ENCODE results near the gene MAP2K4.

Gene MAP2K4

DNA sequence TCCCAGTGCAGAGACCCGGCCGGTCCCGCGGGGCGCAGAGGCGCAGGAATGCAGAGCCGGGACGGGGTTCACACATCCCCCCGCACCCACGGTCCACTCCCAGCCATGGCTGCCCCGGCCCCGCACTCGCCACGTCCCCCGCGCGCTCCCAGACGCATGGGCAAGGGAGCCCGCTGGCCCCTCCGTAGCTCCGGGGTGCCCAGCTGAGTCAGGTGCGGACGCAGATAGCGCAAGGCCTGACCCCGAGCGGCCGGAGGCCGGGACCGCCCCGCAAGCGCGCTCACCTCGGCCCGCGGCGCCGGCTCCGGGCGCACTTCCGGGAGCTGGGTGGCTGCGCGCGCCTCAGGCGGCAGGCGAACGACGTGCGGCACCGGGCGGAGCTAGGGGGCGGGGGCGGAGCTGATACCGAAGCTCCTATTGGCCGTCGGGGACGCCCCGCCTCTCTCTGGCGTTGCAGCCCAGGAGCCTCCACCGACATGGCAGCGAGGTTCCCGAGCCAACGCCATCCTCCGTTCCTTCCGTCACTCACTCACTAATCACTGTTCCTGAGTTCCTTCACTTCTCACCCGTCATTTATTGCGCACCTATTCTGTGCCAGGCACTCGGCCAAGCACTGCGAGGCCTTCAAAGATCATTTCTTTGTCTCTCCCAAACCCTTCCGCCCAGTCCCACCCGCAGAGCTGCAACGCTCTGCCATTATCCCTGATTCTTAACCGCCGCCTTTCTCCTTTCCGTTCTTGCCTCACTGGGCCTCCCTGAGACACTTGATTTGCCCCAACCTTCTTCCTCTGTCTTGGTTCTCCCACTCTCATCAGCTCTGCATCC, 23.3 kb upstream of the MAP2K4 start, which contains the start of gene ZNF18:
TSS of gene ZNF18 (minus strand) at position 329 of the 825 bp plus-strand sequence. CDS start 4,646 bp downstream, outside the sequence.
- H3K4me1 ChIP-seq (ENCODE audit: control insufficient read depth, insufficient read depth, low read length), result no peaks in the 10 kb centered on the region; the same call in 1 of the 2 replicates
- H3K9me3 ChIP-seq (ENCODE audit: control insufficient read depth, insufficient read depth, low read depth, low read length), result no peaks in the 10 kb centered on the region
- H3K4me3 ChIP-seq (ENCODE audit: low read depth, low read length), result peak within 1 kb of the TSS; percentile 94
- H3K27ac ChIP-seq (ENCODE audit: extremely low read depth, low read depth, low read length), result peak within 1 kb of the TSS; percentile 81
- ChIA-PET POLR2A (interaction anchor here (0.5 to 3.4 kb wide), 32 partner anchors 9 to 1021 kb away, joined by 3 to 70 read pairs (median 6); partner anchors contain the start of genes ELAC2 and MAP2K4), CTCF (interaction anchor here (1.3 to 2.2 kb wide), 2 partner anchors 11 to 62 kb away, joined by 4 to 9 read pairs; no protein-coding TSS in a partner anchor)
- H3K36me3 ChIP-seq (ENCODE audit: control insufficient read depth in 2 of 2, insufficient read depth in 1 of 2, low read length in 2 of 2), result peaks cover 3% of the 10 kb centered on the region in 2 experiments; a peak in 2 of 3 replicates
- TF ChIP-seq ZNF324 (tag by site-specific recombination; IDR thresholded peaks at IDR 0.05) (no peak), ZFP69B (tag by site-specific recombination; IDR thresholded peaks at IDR 0.05) (0 out of 2 replicates have a peak, but pooled peaks have one; percentile 36), ZNF350 (tag by site-specific recombination; IDR thresholded peaks at IDR 0.05) (no peak), ZNF140 (tag by site-specific recombination; IDR thresholded peaks at IDR 0.05) (no peak), ZFHX2 (tag by site-specific recombination; conservative IDR thresholded peaks at IDR 0.05) (0 out of 2 replicates have a peak, but pooled peaks have one; percentile 19), ZNF433 (tag by site-specific recombination; IDR thresholded peaks at IDR 0.05; ENCODE audit: low read depth) (no peak), ZNF223 (tag by site-specific recombination; IDR thresholded peaks at IDR 0.05) (no peak), FEZF1 (tag by site-specific recombination; IDR thresholded peaks at IDR 0.05) (no peak), ZNF302 (tag by site-specific recombination; IDR thresholded peaks at IDR 0.05; ENCODE audit: low read depth) (no peak), ZNF48 (tag by site-specific recombination; IDR thresholded peaks at IDR 0.05) (no peak), ZNF366 (tag by site-specific recombination; conservative IDR thresholded peaks at IDR 0.05) (peak; percentile 83), ZNF274 (IDR thresholded peaks at IDR 0.05; ENCODE audit: low read length) (no peak), ZNF274 (tag by site-specific recombination; IDR thresholded peaks at IDR 0.05; ENCODE audit: borderline replicate concordance) (no peak), ZNF394 (tag by site-specific recombination; IDR thresholded peaks at IDR 0.05; ENCODE audit: borderline replicate concordance) (no peak), ZNF132 (tag by site-specific recombination; IDR thresholded peaks at IDR 0.05; ENCODE audit: borderline replicate concordance) (no peak), ZNF596 (tag by site-specific recombination; IDR thresholded peaks at IDR 0.05) (peak; percentile 47; the same call in 1 of the 2 replicates), ZNF311 (tag by site-specific recombination; IDR thresholded peaks at IDR 0.05; ENCODE audit: borderline replicate concordance) (no peak), ZFP37 (tag by site-specific recombination; IDR thresholded peaks at IDR 0.05) (peak; percentile 51), TRIM28 (IDR thresholded peaks at IDR 0.05; ENCODE audit: borderline replicate concordance, low read length) (peak; percentile 47; the same call in 1 of the 2 replicates), ZXDB (tag by site-specific recombination; IDR thresholded peaks at IDR 0.05) (no peak; the same call in 1 of the 2 replicates), SP7 (tag by site-specific recombination; IDR thresholded peaks at IDR 0.05) (peak; percentile 70; the same call in 1 of the 2 replicates), ZNF548 (tag by site-specific recombination; IDR thresholded peaks at IDR 0.05) (no peak), ZNF843 (tag by site-specific recombination; IDR thresholded peaks at IDR 0.05) (0 out of 2 replicates have a peak, but pooled peaks have one; percentile 47), KLF7 (tag by site-specific recombination; IDR thresholded peaks at IDR 0.05; ENCODE audit: borderline replicate concordance) (peak; percentile 54; the same call in 1 of the 2 replicates), ZNF514 (tag by site-specific recombination; IDR thresholded peaks at IDR 0.05) (no peak), ZNF629 (tag by site-specific recombination; IDR thresholded peaks at IDR 0.05) (peak; percentile 79), ZNF221 (tag by site-specific recombination; IDR thresholded peaks at IDR 0.05; ENCODE audit: borderline replicate concordance) (no peak)
- TF ChIP-seq, protein P1, sequence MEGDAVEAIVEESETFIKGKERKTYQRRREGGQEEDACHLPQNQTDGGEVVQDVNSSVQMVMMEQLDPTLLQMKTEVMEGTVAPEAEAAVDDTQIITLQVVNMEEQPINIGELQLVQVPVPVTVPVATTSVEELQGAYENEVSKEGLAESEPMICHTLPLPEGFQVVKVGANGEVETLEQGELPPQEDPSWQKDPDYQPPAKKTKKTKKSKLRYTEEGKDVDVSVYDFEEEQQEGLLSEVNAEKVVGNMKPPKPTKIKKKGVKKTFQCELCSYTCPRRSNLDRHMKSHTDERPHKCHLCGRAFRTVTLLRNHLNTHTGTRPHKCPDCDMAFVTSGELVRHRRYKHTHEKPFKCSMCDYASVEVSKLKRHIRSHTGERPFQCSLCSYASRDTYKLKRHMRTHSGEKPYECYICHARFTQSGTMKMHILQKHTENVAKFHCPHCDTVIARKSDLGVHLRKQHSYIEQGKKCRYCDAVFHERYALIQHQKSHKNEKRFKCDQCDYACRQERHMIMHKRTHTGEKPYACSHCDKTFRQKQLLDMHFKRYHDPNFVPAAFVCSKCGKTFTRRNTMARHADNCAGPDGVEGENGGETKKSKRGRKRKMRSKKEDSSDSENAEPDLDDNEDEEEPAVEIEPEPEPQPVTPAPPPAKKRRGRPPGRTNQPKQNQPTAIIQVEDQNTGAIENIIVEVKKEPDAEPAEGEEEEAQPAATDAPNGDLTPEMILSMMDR (tag by site-specific recombination; IDR thresholded peaks at IDR 0.05), result peak; percentile 51
- TF ChIP-seq, protein P2, sequence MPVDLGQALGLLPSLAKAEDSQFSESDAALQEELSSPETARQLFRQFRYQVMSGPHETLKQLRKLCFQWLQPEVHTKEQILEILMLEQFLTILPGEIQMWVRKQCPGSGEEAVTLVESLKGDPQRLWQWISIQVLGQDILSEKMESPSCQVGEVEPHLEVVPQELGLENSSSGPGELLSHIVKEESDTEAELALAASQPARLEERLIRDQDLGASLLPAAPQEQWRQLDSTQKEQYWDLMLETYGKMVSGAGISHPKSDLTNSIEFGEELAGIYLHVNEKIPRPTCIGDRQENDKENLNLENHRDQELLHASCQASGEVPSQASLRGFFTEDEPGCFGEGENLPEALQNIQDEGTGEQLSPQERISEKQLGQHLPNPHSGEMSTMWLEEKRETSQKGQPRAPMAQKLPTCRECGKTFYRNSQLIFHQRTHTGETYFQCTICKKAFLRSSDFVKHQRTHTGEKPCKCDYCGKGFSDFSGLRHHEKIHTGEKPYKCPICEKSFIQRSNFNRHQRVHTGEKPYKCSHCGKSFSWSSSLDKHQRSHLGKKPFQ (tag by site-specific recombination; IDR thresholded peaks at IDR 0.05), result no peak
- TF ChIP-seq, protein P3, sequence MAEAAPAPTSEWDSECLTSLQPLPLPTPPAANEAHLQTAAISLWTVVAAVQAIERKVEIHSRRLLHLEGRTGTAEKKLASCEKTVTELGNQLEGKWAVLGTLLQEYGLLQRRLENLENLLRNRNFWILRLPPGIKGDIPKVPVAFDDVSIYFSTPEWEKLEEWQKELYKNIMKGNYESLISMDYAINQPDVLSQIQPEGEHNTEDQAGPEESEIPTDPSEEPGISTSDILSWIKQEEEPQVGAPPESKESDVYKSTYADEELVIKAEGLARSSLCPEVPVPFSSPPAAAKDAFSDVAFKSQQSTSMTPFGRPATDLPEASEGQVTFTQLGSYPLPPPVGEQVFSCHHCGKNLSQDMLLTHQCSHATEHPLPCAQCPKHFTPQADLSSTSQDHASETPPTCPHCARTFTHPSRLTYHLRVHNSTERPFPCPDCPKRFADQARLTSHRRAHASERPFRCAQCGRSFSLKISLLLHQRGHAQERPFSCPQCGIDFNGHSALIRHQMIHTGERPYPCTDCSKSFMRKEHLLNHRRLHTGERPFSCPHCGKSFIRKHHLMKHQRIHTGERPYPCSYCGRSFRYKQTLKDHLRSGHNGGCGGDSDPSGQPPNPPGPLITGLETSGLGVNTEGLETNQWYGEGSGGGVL (tag by site-specific recombination; IDR thresholded peaks at IDR 0.05), result no peak
- TF ChIP-seq, protein P4, sequence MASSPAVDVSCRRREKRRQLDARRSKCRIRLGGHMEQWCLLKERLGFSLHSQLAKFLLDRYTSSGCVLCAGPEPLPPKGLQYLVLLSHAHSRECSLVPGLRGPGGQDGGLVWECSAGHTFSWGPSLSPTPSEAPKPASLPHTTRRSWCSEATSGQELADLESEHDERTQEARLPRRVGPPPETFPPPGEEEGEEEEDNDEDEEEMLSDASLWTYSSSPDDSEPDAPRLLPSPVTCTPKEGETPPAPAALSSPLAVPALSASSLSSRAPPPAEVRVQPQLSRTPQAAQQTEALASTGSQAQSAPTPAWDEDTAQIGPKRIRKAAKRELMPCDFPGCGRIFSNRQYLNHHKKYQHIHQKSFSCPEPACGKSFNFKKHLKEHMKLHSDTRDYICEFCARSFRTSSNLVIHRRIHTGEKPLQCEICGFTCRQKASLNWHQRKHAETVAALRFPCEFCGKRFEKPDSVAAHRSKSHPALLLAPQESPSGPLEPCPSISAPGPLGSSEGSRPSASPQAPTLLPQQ (tag by site-specific recombination; IDR thresholded peaks at IDR 0.05), result peak; percentile 10; the same call in 1 of the 2 replicates
